ENCODE results near the gene IFI16. TPM values are rescaled to one million over a fixed set of nuclear protein-coding genes. Genes with fewer than 3 reads are reported as not detected.

The IFI16 gene
- total and polyA plus RNA-seq, 2 donors (not counting 3 experiments of a cell fraction or from before 2014, with no cell fraction given), result 52.8 to 183 TPM

- DNase-seq (ENCODE audit: low read depth, low spot score) (no peak), FAIRE-seq (no peak)
- TF ChIP-seq, protein P1, sequence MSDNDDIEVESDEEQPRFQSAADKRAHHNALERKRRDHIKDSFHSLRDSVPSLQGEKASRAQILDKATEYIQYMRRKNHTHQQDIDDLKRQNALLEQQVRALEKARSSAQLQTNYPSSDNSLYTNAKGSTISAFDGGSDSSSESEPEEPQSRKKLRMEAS (IDR thresholded peaks at IDR 0.05; ENCODE audit: insufficient read depth, insufficient read length), result no peak
- TF ChIP-seq POLR2AphosphoS5 (IDR thresholded peaks at IDR 0.05; ENCODE audit: insufficient read depth, low read depth, low read length), result no peak
- Histone ChIP-seq H3K4me3 (replicated peaks in 1 of 3; ENCODE audit: insufficient read depth in 1 of 3, low read depth in 1 of 3, low read length in 3 of 3) (no peak overlapping the region), H3K9ac (replicated peaks; ENCODE audit: extremely low read depth, insufficient read depth, low read length) (no peak overlapping the region), H3K9me3 (replicated peaks; ENCODE audit: control insufficient read depth, insufficient read depth, low read length) (no peaks in the 10 kb centered on the region), H3K4me2 (ENCODE audit: insufficient read depth, low read length) (no peak overlapping the region), H3K79me2 (ENCODE audit: control insufficient read depth, insufficient read depth, low read length) (no peaks in the 10 kb centered on the region), H4K20me1 (replicated peaks; ENCODE audit: control insufficient read depth, extremely low read depth, insufficient read depth, low read length) (no peaks in the 10 kb centered on the region), H3K27ac (ENCODE audit: insufficient read depth, low read depth, low read length) (no peak overlapping the region), H3K9me1 (replicated peaks; ENCODE audit: control insufficient read depth, extremely low read depth, insufficient read depth, low read length) (no peaks in the 10 kb centered on the region), H3K27me3 (ENCODE audit: control insufficient read depth in 2 of 2, insufficient read depth in 2 of 2, low read length in 2 of 2) (no peaks in the 10 kb centered on the region), H2AFZ (ENCODE audit: low read depth, low read length) (no peak overlapping the region), H3K36me3 (ENCODE audit: control insufficient read depth in 2 of 2, extremely low read depth in 1 of 2, insufficient read depth in 2 of 2, low read length in 2 of 2) (peaks cover 30 to 49% of the 10 kb centered on the region in 2 experiments), H3K4me1 (ENCODE audit: control insufficient read depth, extremely low read depth, insufficient read depth, low read length) (peaks cover 7% of the 10 kb centered on the region)
- intact Hi-C loops (cut with micrococcal nuclease), result no loop called here
- dilution Hi-C loops (cut with MboI; ENCODE audit: extremely low pct_ligation_motif_present, low sequenced_read_pairs), result no loop called here
- ChIA-PET CTCF (no interaction called here), POLR2A (no interaction called here)
- no TSS peak for BruUV-seq (replicated peaks)
These were observed 41.7 kb downstream of the IFI16 start for GRCh38 chr1:159051436-159051835.

GRCh38 chr1:159054427-159054826 is 44.7 kb downstream of the IFI16 start:
- H3K4me1 ChIP-seq (ENCODE audit: control insufficient read depth, extremely low read depth, insufficient read depth, low read length), result peaks cover 7% of the 10 kb centered on the region
- ChIA-PET POLR2A (no interaction called here), CTCF (interaction anchor here (0.9 kb wide), 1 partner anchor 17 kb away, joined by 3 read pairs; no protein-coding TSS in a partner anchor)
- H3K9me1 ChIP-seq (replicated peaks; ENCODE audit: control insufficient read depth, extremely low read depth, insufficient read depth, low read length), result no peaks in the 10 kb centered on the region
- peaks cover 30 to 43% of the 10 kb centered on the region in 2 experiments for H3K36me3 ChIP-seq (ENCODE audit: control insufficient read depth in 2 of 2, extremely low read depth in 1 of 2, insufficient read depth in 2 of 2, low read length in 2 of 2)
- H3K9ac ChIP-seq (replicated peaks; ENCODE audit: extremely low read depth, insufficient read depth, low read length), result no peak overlapping the region
- FAIRE-seq (no peak), DNase-seq (ENCODE audit: low read depth, low spot score) (no peak)
- dilution Hi-C loops (cut with MboI; ENCODE audit: extremely low pct_ligation_motif_present, low sequenced_read_pairs) (no loop called here), intact Hi-C loops (cut with micrococcal nuclease) (no loop called here)
- no peaks in the 10 kb centered on the region for H3K79me2 ChIP-seq (ENCODE audit: control insufficient read depth, insufficient read depth, low read length)
- H3K27ac ChIP-seq (ENCODE audit: insufficient read depth, low read depth, low read length), result no peak overlapping the region
- H3K4me3 ChIP-seq (replicated peaks in 1 of 3; ENCODE audit: insufficient read depth in 1 of 3, low read depth in 1 of 3, low read length in 3 of 3), result no peak overlapping the region
- TF ChIP-seq GATA2 (IDR thresholded peaks at IDR 0.05; ENCODE audit: insufficient read depth, insufficient read length, low read depth, low read length) (no peak), EZH2 (IDR thresholded peaks at IDR 0.05; ENCODE audit: borderline replicate concordance, low read depth, low read length, severe bottlenecking) (no peak), FOS (IDR thresholded peaks at IDR 0.05; ENCODE audit: borderline replicate concordance, insufficient read depth, low read length) (no peak), MYC (IDR thresholded peaks at IDR 0.05; ENCODE audit: low read depth, low read length) (no peak), JUN (IDR thresholded peaks at IDR 0.05; ENCODE audit: borderline replicate concordance, insufficient read depth, insufficient read length, low read depth) (no peak), CTCF (IDR thresholded peaks at IDR 0.05; ENCODE audit: extremely low read depth in 1 of 2, insufficient read depth in 1 of 2, low read depth in 1 of 2, low read length in 2 of 2) (no peak), POLR2A (IDR thresholded peaks at IDR 0.05; ENCODE audit: low read depth, low read length) (no peak), POLR2AphosphoS5 (IDR thresholded peaks at IDR 0.05; ENCODE audit: insufficient read depth, low read depth, low read length) (no peak)
- TF ChIP-seq, protein P1 (IDR thresholded peaks at IDR 0.05; ENCODE audit: insufficient read depth, insufficient read length), result no peak
- BruUV-seq (replicated peaks), result no TSS peak
- H3K27me3 ChIP-seq (ENCODE audit: control insufficient read depth in 2 of 2, insufficient read depth in 2 of 2, low read length in 2 of 2), result no peaks in the 10 kb centered on the region
- no peaks in the 10 kb centered on the region for H4K20me1 ChIP-seq (replicated peaks; ENCODE audit: control insufficient read depth, extremely low read depth, insufficient read depth, low read length)
- no peak overlapping the region for H2AFZ ChIP-seq (ENCODE audit: low read depth, low read length)
- H3K4me2 ChIP-seq (ENCODE audit: insufficient read depth, low read length), result no peak overlapping the region
- H3K9me3 ChIP-seq (replicated peaks; ENCODE audit: control insufficient read depth, insufficient read depth, low read length), result no peaks in the 10 kb centered on the region

All from endothelial cell of umbilical vein (primary cell).